K562 (cell line): ENCODE measurements around the gene LPCAT3.

Experiments
- CTCF ChIP-seq, 3 experiments: IDR thresholded peaks in 2 of 3; conservative IDR thresholded peaks in 1 of 3; 2 replicates each; pipeline ENCODE4 v1.5.1; 2011 to 2012; ENCODE audit warnings: low read length in 3 of 3, mild to moderate bottlenecking in 3 of 3, control low read depth in 2 of 3, improper control_type of control experiment in 1 of 3, inconsistent platforms in 1 of 3, low read depth in 1 of 3, mixed read lengths in 1 of 3, moderate library complexity in 1 of 3; ENCODE audit not compliant: insufficient read depth in 2 of 3
- FOXJ3 ChIP-seq: sonication (generic); formaldehyde crosslinking; IDR thresholded peaks from 2 replicates; pipeline ENCODE4 v1.4.0; 2020; ENCODE audit warnings: mild to moderate bottlenecking, missing genetic modification reagents
- FOXP4 ChIP-seq: sonication (generic); formaldehyde crosslinking; IDR thresholded peaks from 2 replicates; pipeline ENCODE4 v1.8.0; 2022; ENCODE audit warnings: mild to moderate bottlenecking, missing genetic modification reagents, borderline replicate concordance
- HDGF ChIP-seq: fragments of 450-650 bp; IDR thresholded peaks from 2 replicates; pipeline ENCODE4 v1.6.1; 2016
- L3MBTL2 ChIP-seq: fragments of 450-650 bp; IDR thresholded peaks from 2 replicates; pipeline ENCODE4 v1.6.1; 2016; ENCODE audit warnings: mild to moderate bottlenecking, moderate library complexity
- MAX ChIP-seq: sonication (generic); formaldehyde crosslinking; IDR thresholded peaks from 2 replicates; pipeline ENCODE4 v1.9.0; 2022; ENCODE audit warnings: mild to moderate bottlenecking, missing genetic modification reagents
- PATZ1 ChIP-seq: fragments of 250-450 bp; sonication (Bioruptor Pico); IDR thresholded peaks from 2 replicates; pipeline ENCODE4 v1.5.0; 2020; ENCODE audit warnings: mild to moderate bottlenecking, borderline replicate concordance
- POLR2AphosphoS5 ChIP-seq: IDR thresholded peaks from 2 replicates; pipeline ENCODE4 v1.6.1; 2011; ENCODE audit warnings: mild to moderate bottlenecking, low read depth, low read length, moderate library complexity; ENCODE audit not compliant: control insufficient read depth, insufficient read depth
- TGIF2 ChIP-seq: sonication (generic); formaldehyde crosslinking; IDR thresholded peaks from 2 replicates; pipeline ENCODE4 v1.8.1; 2022; ENCODE audit warnings: mild to moderate bottlenecking, missing genetic modification reagents, moderate library complexity
- ZBTB33 ChIP-seq: sonication (generic); formaldehyde crosslinking; IDR thresholded peaks from 2 replicates; pipeline ENCODE4 v1.8.1; 2023; ENCODE audit warnings: mild to moderate bottlenecking, missing genetic modification reagents
- ZBTB7A ChIP-seq: IDR thresholded peaks from 2 replicates; pipeline ENCODE4 v1.6.1; 2011; ENCODE audit warnings: low read depth, mild to moderate bottlenecking, low read length, moderate library complexity, borderline replicate concordance; ENCODE audit not compliant: control insufficient read depth

- TF ChIP-seq HDGF (no peak), TGIF2 (CRISPR knock-in tag) (no peak), ZBTB7A (no peak), POLR2AphosphoS5 (no peak), CTCF (IDR thresholded peaks at IDR 0.05 in 2 of 3, conservative IDR thresholded peaks at IDR 0.05 in 1 of 3; ENCODE audit: insufficient read depth in 2 of 3, low read depth in 1 of 3, low read length in 3 of 3) (no peak), ZBTB33 (CRISPR knock-in tag) (peak; percentile 13; the same call in 1 of the 2 replicates), MAX (CRISPR knock-in tag) (no peak), FOXP4 (CRISPR knock-in tag) (no peak), L3MBTL2 (no peak), PATZ1 (no peak), FOXJ3 (no peak)
Measured at GRCh38 chr12:6954316-6955107, 63.8 kb downstream of the LPCAT3 start.
